ENCODE data around the gene KIAA1614.
"Not testable (repeated sequence)": the region's sequence is repeated elsewhere in the genome, so short reads cannot be mapped to it uniquely, and the experiment has no call there.

Gene KIAA1614

GRCh38 chr1:180964595-180964994 lies 51.9 kb downstream of the KIAA1614 start:
- DNase-seq (ENCODE audit: low read depth, low spot score): no peak
- Histone ChIP-seq H3K9me3 (ENCODE audit: low read depth, low read length) (no peaks in the 10 kb centered on the region), H3K9ac (ENCODE audit: insufficient read length) (no peak overlapping the region), H3K4me3 (no peak overlapping the region), H3K27ac (no peak overlapping the region), H3K36me3 (ENCODE audit: insufficient read depth, low read length) (no peaks in the 10 kb centered on the region; the same call in 1 of the 2 replicates)
- TF ChIP-seq EZH2 (IDR thresholded peaks at IDR 0.05) (no peak), FOXP2 (optimal IDR thresholded peaks at IDR 0.05; ENCODE audit: control extremely low read depth, extremely low read length, insufficient read depth) (no peak), POLR2AphosphoS5 (IDR thresholded peaks at IDR 0.05; ENCODE audit: borderline replicate concordance, low read depth, low read length) (no peak)

- peaks cover 4% of the 10 kb centered on the region; the same call in 1 of the 2 replicates for H3K36me3 ChIP-seq (ENCODE audit: insufficient read depth, low read length)
- no peak overlapping the region for H3K4me3 ChIP-seq
- TF ChIP-seq POLR2AphosphoS5 (IDR thresholded peaks at IDR 0.05; ENCODE audit: borderline replicate concordance, low read depth, low read length) (no peak), FOXP2 (optimal IDR thresholded peaks at IDR 0.05; ENCODE audit: control extremely low read depth, extremely low read length, insufficient read depth) (no peak), EZH2 (IDR thresholded peaks at IDR 0.05) (no peak)
- DNase-seq (ENCODE audit: low read depth, low spot score): no peak
- H3K9ac ChIP-seq (ENCODE audit: insufficient read length): no peak overlapping the region
- H3K9me3 ChIP-seq (ENCODE audit: low read depth, low read length): no peaks in the 10 kb centered on the region
- H3K27ac ChIP-seq: no peak overlapping the region
Measured at GRCh38 chr1:180966312-180966711, 53.6 kb downstream of the KIAA1614 start.

DNA sequence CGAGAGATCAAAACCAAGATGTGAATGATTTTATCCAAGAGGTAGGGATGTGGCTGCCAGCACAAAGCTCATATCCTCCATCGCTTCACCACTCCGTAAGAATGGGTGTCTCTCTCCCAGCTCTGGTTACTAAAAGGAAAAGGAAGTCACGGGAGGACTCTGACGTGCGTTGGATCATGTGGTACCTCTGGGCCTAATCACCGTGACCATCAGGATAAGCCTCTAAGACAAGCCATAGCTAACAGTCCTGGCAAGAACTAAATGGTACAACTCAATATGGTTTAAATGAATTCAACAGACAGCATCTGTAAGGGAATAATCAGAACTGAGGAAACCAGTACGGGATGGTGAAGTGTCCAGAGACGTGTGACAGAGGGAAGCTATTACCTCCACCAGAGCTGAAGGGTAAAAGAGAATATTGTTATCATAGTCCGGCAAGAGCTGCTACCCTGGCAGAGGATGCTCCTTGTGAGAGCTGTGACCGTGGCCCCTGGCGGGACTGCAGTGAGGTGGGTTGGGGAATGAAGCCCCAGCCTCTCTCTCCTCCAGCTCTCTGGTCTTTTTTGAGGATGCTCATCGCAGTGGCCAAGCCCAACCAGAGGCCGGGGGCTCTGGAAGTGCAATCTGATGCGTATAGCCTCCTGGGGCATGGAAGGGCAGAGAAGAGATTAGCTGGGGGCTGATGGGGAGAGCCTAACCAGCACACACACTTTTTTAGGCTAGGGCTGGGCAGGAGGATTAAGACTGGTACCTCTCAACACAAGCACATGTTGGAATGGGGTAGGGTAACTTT lies 54.2 kb downstream of the KIAA1614 start:
- H3K27ac ChIP-seq: no peak overlapping the region
- H3K4me3 ChIP-seq: no peak overlapping the region
- TF ChIP-seq EZH2 (IDR thresholded peaks at IDR 0.05): no peak
- TF ChIP-seq POLR2AphosphoS5 (IDR thresholded peaks at IDR 0.05; ENCODE audit: borderline replicate concordance, low read depth, low read length): no peak
- TF ChIP-seq FOXP2 (optimal IDR thresholded peaks at IDR 0.05; ENCODE audit: control extremely low read depth, extremely low read length, insufficient read depth): no peak
- no peak overlapping the region for H3K9ac ChIP-seq (ENCODE audit: insufficient read length)
- peaks cover 4% of the 10 kb centered on the region; the same call in 1 of the 2 replicates for H3K36me3 ChIP-seq (ENCODE audit: insufficient read depth, low read length)
- no peaks in the 10 kb centered on the region for H3K9me3 ChIP-seq (ENCODE audit: low read depth, low read length)
- DNase-seq (ENCODE audit: low read depth, low spot score): no peak

DNA sequence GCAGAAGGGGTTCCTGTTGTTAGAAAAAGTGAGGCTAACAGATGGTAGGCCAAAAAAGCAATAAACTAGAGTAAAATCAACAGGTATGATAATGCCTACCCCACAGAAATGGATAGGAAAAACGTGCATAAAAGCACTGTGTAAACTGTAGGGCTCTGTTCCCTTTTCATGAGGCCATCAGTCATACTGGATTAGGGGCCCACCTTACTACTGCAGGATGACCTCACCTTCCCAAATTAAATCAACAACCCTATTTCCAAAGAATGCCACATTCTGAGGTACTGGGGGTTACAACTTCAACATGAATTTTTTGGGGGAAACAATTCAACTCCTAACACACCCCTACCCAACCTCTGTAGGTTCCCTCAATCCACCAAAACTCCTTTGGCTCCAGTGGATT lies 54.9 kb downstream of the KIAA1614 start:
- no peak overlapping the region for H3K4me3 ChIP-seq
- no peak overlapping the region for H3K27ac ChIP-seq
- no peak overlapping the region for H3K9ac ChIP-seq (ENCODE audit: insufficient read length)
- H3K36me3 ChIP-seq (ENCODE audit: insufficient read depth, low read length): peaks cover 8% of the 10 kb centered on the region
- DNase-seq (ENCODE audit: low read depth, low spot score): no peak
- TF ChIP-seq FOXP2 (optimal IDR thresholded peaks at IDR 0.05; ENCODE audit: control extremely low read depth, extremely low read length, insufficient read depth) (no peak), POLR2AphosphoS5 (IDR thresholded peaks at IDR 0.05; ENCODE audit: borderline replicate concordance, low read depth, low read length) (no peak), EZH2 (IDR thresholded peaks at IDR 0.05) (no peak)
- no peaks in the 10 kb centered on the region for H3K9me3 ChIP-seq (ENCODE audit: low read depth, low read length)

DNA sequence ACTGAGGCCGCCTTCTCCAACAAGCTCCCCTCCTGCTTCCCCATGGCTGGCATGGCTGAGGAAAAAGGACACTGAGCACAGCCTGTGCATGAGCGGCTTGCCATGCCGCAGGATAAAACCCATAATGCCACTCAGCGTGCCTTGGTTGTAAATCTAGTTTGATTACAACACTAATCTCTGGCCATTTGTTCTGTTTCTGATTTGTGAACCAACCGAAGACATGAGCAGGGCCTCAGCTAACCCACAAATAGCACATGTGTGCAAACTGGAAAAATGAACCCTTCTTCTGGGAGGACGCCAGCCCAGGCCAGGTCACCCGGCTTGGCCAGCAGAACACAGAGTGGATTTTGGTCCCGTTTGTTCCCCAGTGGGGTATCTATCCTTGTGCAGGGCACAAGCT lies 56.1 kb downstream of the KIAA1614 start:
- H3K36me3 ChIP-seq (ENCODE audit: insufficient read depth, low read length): peaks cover 21% of the 10 kb centered on the region
- H3K27ac ChIP-seq; H3K4me3 ChIP-seq; DNase-seq (ENCODE audit: low read depth, low spot score); H3K9me3 ChIP-seq (ENCODE audit: low read depth, low read length); H3K9ac ChIP-seq (ENCODE audit: insufficient read length): not testable (repeated sequence)

GRCh38 chr1:180969434-180969833 lies 56.7 kb downstream of the KIAA1614 start:
- Histone ChIP-seq H3K9me3 (ENCODE audit: low read depth, low read length) (no peaks in the 10 kb centered on the region), H3K4me3 (no peak overlapping the region), H3K9ac (ENCODE audit: insufficient read length) (no peak overlapping the region), H3K27ac (no peak overlapping the region), H3K36me3 (ENCODE audit: insufficient read depth, low read length) (peaks cover 24% of the 10 kb centered on the region)
- TF ChIP-seq FOXP2 (optimal IDR thresholded peaks at IDR 0.05; ENCODE audit: control extremely low read depth, extremely low read length, insufficient read depth): no peak
- TF ChIP-seq POLR2AphosphoS5 (IDR thresholded peaks at IDR 0.05; ENCODE audit: borderline replicate concordance, low read depth, low read length): no peak
- TF ChIP-seq EZH2 (IDR thresholded peaks at IDR 0.05): no peak
- DNase-seq (ENCODE audit: low read depth, low spot score): no peak

DNA sequence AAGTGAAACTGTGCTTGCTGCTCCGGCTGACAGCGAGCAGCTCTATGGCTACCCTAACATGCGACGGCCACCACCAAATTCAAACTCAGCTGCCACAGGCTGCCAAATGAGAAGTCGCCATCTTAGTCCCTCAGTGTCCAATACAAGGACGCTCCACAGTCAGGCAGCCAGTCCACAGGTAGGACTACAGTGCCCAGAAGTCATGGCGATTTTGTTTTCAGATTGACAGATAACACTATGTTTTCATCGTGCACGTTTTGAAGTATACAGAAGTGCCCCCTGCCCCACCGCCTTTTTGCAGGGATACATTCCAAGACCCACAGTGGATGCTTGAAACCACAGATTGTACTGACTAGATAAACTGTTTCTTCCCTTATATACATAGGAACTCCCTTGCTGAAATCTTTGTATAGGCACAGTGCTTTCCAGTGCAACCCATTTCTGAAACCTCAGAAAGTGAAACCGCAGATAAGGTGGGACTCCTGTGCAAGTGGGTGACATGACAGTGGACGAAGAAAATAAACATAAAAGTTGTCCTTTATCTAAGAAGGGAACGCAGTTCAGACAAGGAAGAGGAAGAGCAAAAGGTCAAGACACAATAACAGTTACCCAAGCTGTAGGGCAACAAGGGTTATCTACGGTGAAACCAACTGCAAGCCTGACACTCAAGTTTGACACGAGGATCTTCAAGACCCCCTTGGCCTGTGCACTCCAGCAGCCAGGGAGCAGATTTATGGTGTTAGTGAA lies 57.8 kb downstream of the KIAA1614 start:
- peaks cover 25% of the 10 kb centered on the region for H3K36me3 ChIP-seq (ENCODE audit: insufficient read depth, low read length)
- no peaks in the 10 kb centered on the region for H3K9me3 ChIP-seq (ENCODE audit: low read depth, low read length)
- H3K9ac ChIP-seq (ENCODE audit: insufficient read length): no peak overlapping the region
- DNase-seq (ENCODE audit: low read depth, low spot score): no peak
- no peak overlapping the region for H3K4me3 ChIP-seq
- no peak for TF ChIP-seq POLR2AphosphoS5 (IDR thresholded peaks at IDR 0.05; ENCODE audit: borderline replicate concordance, low read depth, low read length)
- TF ChIP-seq EZH2 (IDR thresholded peaks at IDR 0.05): no peak
- no peak for TF ChIP-seq FOXP2 (optimal IDR thresholded peaks at IDR 0.05; ENCODE audit: control extremely low read depth, extremely low read length, insufficient read depth)
- H3K27ac ChIP-seq: no peak overlapping the region

GRCh38 chr1:180971273-180971997 lies 58.7 kb downstream of the KIAA1614 start:
- Histone ChIP-seq H3K36me3 (ENCODE audit: insufficient read depth, low read length) (peaks cover 33% of the 10 kb centered on the region), H3K4me3 (no peak overlapping the region)
- TF ChIP-seq EZH2 (IDR thresholded peaks at IDR 0.05) (no peak), POLR2AphosphoS5 (IDR thresholded peaks at IDR 0.05; ENCODE audit: borderline replicate concordance, low read depth, low read length) (no peak), FOXP2 (optimal IDR thresholded peaks at IDR 0.05; ENCODE audit: control extremely low read depth, extremely low read length, insufficient read depth) (no peak)

More at GRCh38 chr1:180971273-180971997, 58.7 kb downstream of the KIAA1614 start:
- Histone ChIP-seq H3K27ac (no peak overlapping the region), H3K9me3 (ENCODE audit: low read depth, low read length) (no peaks in the 10 kb centered on the region), H3K9ac (ENCODE audit: insufficient read length) (no peak overlapping the region)
- no peak for DNase-seq (ENCODE audit: low read depth, low spot score)
